CD14-positive monocyte (primary cell): ENCODE results near the gene FMO1. TPM values are rescaled to one million over a fixed set of nuclear protein-coding genes. Genes with fewer than 3 reads are reported as not detected.

Experiments
- DNase-seq, 3 donors: peaks; one replicate each; pipeline ENCODE4 v3.0.0-alpha.2; 2011 to 2022
- H2AFZ ChIP-seq: 2 replicates; pipeline ENCODE4 v1.6.0; 2012; ENCODE audit warnings: mild to moderate bottlenecking, low read depth, low read length, inconsistent platforms; ENCODE audit not compliant: insufficient read depth, poor library complexity, severe bottlenecking
- H3K27ac ChIP-seq, 2 donors: 1 replicate in 1 of 2; 2 replicates in 1 of 2; pipeline ENCODE4 v1.5.1; 2012 to 2013; ENCODE audit warnings: low read length in 2 of 2, control low read depth in 1 of 2, inconsistent platforms in 1 of 2, low read depth in 1 of 2, mild to moderate bottlenecking in 1 of 2
- H3K27me3 ChIP-seq, 2 donors: one replicate each; pipeline versions ENCODE4 v1.6.0 to v1.6.1; 2011 to 2013; ENCODE audit warnings: low read length in 2 of 2; ENCODE audit not compliant: control insufficient read depth in 2 of 2, insufficient read depth in 2 of 2
- H3K36me3 ChIP-seq, 2 donors: replicated peaks in 1 of 2; 1 replicate in 1 of 2; 2 replicates in 1 of 2; pipeline versions ENCODE4 v1.5.1 to v1.6.1; 2012 to 2013; ENCODE audit warnings: low read length in 2 of 2, control low read depth in 1 of 2, inconsistent platforms in 1 of 2, mild to moderate bottlenecking in 1 of 2; ENCODE audit not compliant: insufficient read depth in 2 of 2, control insufficient read depth in 1 of 2
- H3K4me1 ChIP-seq, 2 donors: 1 replicate in 1 of 2; 2 replicates in 1 of 2; pipeline versions ENCODE4 v1.5.1 to v1.6.1; 2012 to 2013; ENCODE audit warnings: low read length in 2 of 2, control low read depth in 1 of 2, inconsistent platforms in 1 of 2, mild to moderate bottlenecking in 1 of 2, moderate library complexity in 1 of 2; ENCODE audit not compliant: insufficient read depth in 2 of 2, control insufficient read depth in 1 of 2
- H3K4me2 ChIP-seq: replicated peaks from 2 replicates; pipeline ENCODE3; 2012; ENCODE audit warnings: low read length, moderate library complexity, mild to moderate bottlenecking; ENCODE audit not compliant: poor library complexity, severe bottlenecking; ENCODE audit errors: extremely low read depth
- H3K4me3 ChIP-seq, 3 experiments: fragments of 200-600 bp in 1 of 3; sonication (generic) in 1 of 3; replicated peaks in 1 of 3; 1 replicate in 2 of 3; 2 replicates in 1 of 3; pipeline ENCODE4 v1.5.1; 2011 to 2013; ENCODE audit warnings: low read length in 3 of 3, mild to moderate bottlenecking in 3 of 3, control low read depth in 2 of 3, low read depth in 2 of 3, inconsistent platforms in 1 of 3, moderate library complexity in 1 of 3
- H3K79me2 ChIP-seq: 2 replicates; pipeline ENCODE4 v1.6.0; 2012; ENCODE audit warnings: mild to moderate bottlenecking, control low read depth, inconsistent platforms, low read length, moderate library complexity; ENCODE audit not compliant: insufficient read depth
- H3K9ac ChIP-seq: 2 replicates; pipeline ENCODE4 v1.6.0; 2017; ENCODE audit warnings: low read length, mild to moderate bottlenecking; ENCODE audit not compliant: insufficient read depth, poor library complexity, severe bottlenecking
- H3K9me3 ChIP-seq, 2 donors: replicated peaks in 1 of 2; 1 replicate in 1 of 2; 2 replicates in 1 of 2; pipeline versions ENCODE4 v1.5.1 to v1.6.1; 2012 to 2013; ENCODE audit warnings: low read length in 2 of 2, control low read depth in 1 of 2; ENCODE audit not compliant: control insufficient read depth in 1 of 2, insufficient read depth in 1 of 2
- H4K20me1 ChIP-seq: 2 replicates; pipeline ENCODE4 v1.6.0; 2012; ENCODE audit warnings: mild to moderate bottlenecking, low read length, control low read depth, moderate library complexity; ENCODE audit not compliant: insufficient read depth
- H3K27ac Mint-ChIP-seq, 7 donors: one replicate each; pipeline ENCODE4 v1.8.0; 2020; ENCODE audit warnings: mild to moderate bottlenecking in 7 of 7, mixed read lengths in 7 of 7, moderate library complexity in 6 of 7, inconsistent platforms in 2 of 7
- H3K27me3 Mint-ChIP-seq, 3 donors: one replicate each; pipeline ENCODE4 v1.8.0; 2021 to 2022; ENCODE audit warnings: low read depth in 3 of 3, mild to moderate bottlenecking in 3 of 3, mixed read lengths in 3 of 3, moderate library complexity in 3 of 3, inconsistent platforms in 1 of 3
- H3K36me3 Mint-ChIP-seq, 2 donors: one replicate each; pipeline ENCODE4 v1.8.0; 2020; ENCODE audit warnings: mixed read lengths in 2 of 2, inconsistent platforms in 1 of 2, mild to moderate bottlenecking in 1 of 2
- H3K4me1 Mint-ChIP-seq: one replicate; pipeline ENCODE4 v1.8.0; 2020; ENCODE audit warnings: mild to moderate bottlenecking, mixed read lengths
- H3K4me3 Mint-ChIP-seq, 2 donors: one replicate each; pipeline ENCODE4 v1.8.0; 2020; ENCODE audit warnings: mild to moderate bottlenecking in 2 of 2, mixed read lengths in 2 of 2, moderate library complexity in 1 of 2
- H3K9me3 Mint-ChIP-seq, 7 donors: one replicate each; pipeline ENCODE4 v1.8.0; 2020 to 2022; ENCODE audit warnings: mixed read lengths in 7 of 7, mild to moderate bottlenecking in 6 of 7, moderate library complexity in 6 of 7, inconsistent platforms in 2 of 7
- WGBS: methylation state at CpG from one replicate; pipeline ENCODE4 v1.1.5; 2013; ENCODE audit warnings: missing lambda C conversion rate; ENCODE audit not compliant: insufficient coverage; 5-methylcytosine and 5-hydroxymethylcytosine counted together
- intact Hi-C, 2 donors: fragments of 100-400 bp; cut with micrococcal nuclease; formaldehyde crosslinking; loops; one replicate each; pipeline versions ENCODE4 v1.15.0 to v1.15.1; 2023
- polyA plus RNA-seq, 3 donors: library from polyadenylated mRNA; depleted of rRNA in 1 of 3; unstranded in 2 of 3; stranded (reverse) in 1 of 3; fragments of 300-500 nt in 2 of 3; fragments of >200 nt in 1 of 3; fragmentation: Illumina TruSeq in 2 of 3; gene quantifications; 1 replicate in 2 of 3; 2 replicates in 1 of 3; pipeline ENCODE4 v1.2.3, GENCODE V29; 2012 to 2021
- TF ChIP-seq, protein P1 (sequence below): fragments of 200-600 bp; IDR thresholded peaks from one replicate; pipeline ENCODE4 v1.8.0; 2022; ENCODE audit warnings: antibody characterized with exemption, mild to moderate bottlenecking

FMO1 gene
- polyA plus RNA-seq, 3 donors, result not detected

DNA sequence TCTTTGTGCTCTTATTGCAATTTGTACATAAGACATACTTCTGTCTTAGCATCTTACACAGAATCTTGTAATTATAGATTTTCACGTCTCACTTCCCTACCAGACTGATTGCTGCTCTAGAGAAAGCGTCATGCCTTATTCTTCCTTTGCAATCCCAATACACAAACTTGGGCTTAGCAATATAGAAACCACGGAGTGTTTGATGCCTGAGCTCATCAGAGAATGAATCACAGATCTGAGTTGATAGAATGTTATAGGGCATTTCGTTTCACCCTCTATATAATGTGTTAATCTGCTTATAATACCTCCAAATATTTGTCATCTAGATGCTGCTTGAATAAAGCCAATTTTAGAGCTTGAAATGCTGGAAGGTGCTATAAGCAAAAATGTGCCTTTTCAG, 6.6 kb downstream of the FMO1 start:
- H3K27me3 ChIP-seq, result peaks cover 4 to 25% of the 10 kb centered on the region in 2 donors
- TF ChIP-seq, protein P1, sequence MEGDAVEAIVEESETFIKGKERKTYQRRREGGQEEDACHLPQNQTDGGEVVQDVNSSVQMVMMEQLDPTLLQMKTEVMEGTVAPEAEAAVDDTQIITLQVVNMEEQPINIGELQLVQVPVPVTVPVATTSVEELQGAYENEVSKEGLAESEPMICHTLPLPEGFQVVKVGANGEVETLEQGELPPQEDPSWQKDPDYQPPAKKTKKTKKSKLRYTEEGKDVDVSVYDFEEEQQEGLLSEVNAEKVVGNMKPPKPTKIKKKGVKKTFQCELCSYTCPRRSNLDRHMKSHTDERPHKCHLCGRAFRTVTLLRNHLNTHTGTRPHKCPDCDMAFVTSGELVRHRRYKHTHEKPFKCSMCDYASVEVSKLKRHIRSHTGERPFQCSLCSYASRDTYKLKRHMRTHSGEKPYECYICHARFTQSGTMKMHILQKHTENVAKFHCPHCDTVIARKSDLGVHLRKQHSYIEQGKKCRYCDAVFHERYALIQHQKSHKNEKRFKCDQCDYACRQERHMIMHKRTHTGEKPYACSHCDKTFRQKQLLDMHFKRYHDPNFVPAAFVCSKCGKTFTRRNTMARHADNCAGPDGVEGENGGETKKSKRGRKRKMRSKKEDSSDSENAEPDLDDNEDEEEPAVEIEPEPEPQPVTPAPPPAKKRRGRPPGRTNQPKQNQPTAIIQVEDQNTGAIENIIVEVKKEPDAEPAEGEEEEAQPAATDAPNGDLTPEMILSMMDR, result no peak
- Mint-ChIP-seq H3K27me3 (peaks cover 17 to 28% (median 20%) of the 10 kb centered on the region in 3 donors), H3K36me3 (no peaks in the 10 kb centered on the region), H3K9me3 (peaks cover 0 to 3% (median 0%) of the 10 kb centered on the region in 7 donors), H3K4me1 (peaks cover 10% of the 10 kb centered on the region), H3K27ac (no peak overlapping the region), H3K4me3 (no peak overlapping the region)
- no peak overlapping the region for H2AFZ ChIP-seq
- WGBS, result no CpG with 5 or more reads among the region's 4 CpGs
- no peak for DNase-seq
- H3K9ac ChIP-seq, result no peak overlapping the region
- intact Hi-C loops, result no loop called here
- H4K20me1 ChIP-seq, result no peaks in the 10 kb centered on the region
- no peaks in the 10 kb centered on the region for H3K9me3 ChIP-seq
- H3K4me1 ChIP-seq, result peaks cover 7 to 8% of the 10 kb centered on the region in 2 donors
- H3K79me2 ChIP-seq, result no peaks in the 10 kb centered on the region
- H3K27ac ChIP-seq, result no peak overlapping the region
- no peak overlapping the region for H3K4me2 ChIP-seq
- no peaks in the 10 kb centered on the region for H3K36me3 ChIP-seq
- no peak overlapping the region for H3K4me3 ChIP-seq

DNA sequence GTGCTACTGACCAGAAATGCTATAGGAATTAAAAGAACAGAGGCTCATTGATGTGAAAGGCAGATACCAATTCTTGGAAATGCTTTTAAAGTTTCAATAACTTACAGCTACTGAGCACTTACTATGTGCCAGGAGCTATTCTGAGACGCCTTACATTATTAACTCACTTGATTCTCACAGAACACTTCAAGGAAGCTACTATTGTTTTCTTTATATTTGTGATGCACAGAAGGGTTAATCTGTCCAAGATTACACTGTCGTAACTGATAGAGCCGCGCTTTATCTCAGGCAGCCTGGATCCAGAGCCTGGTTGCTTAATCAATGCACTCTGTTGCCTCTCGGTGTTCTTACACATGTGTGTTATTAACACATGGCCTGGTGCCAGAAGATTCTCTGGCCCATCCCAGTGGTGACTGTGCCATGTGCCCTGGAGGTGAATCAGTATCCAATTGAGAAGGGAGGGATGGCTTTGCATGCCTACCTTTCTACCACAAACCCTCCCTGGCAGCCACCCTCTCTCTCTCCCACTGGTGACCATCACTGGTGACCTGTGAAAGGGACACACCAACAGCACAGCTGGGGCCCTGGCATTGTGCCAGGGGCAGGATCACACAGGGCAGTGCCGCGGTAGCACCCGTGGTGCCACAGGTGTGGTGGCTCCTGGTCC, 8.8 kb downstream of the FMO1 start:
- H4K20me1 ChIP-seq, result no peaks in the 10 kb centered on the region
- no peaks in the 10 kb centered on the region for H3K36me3 ChIP-seq
- DNase-seq, result no peak
- peaks cover 8 to 12% (median 9%) of the 10 kb centered on the region in 3 donors for H3K27me3 Mint-ChIP-seq
- H3K4me3 Mint-ChIP-seq, result no peak overlapping the region
- H2AFZ ChIP-seq, result no peak overlapping the region
- no peaks in the 10 kb centered on the region for H3K4me1 Mint-ChIP-seq
- no peak overlapping the region for H3K27ac ChIP-seq
- H3K27ac Mint-ChIP-seq, result peak overlapping the region in 1 of 7 donors; percentile 25
- H3K9ac ChIP-seq, result no peak overlapping the region
- no peaks in the 10 kb centered on the region for H3K79me2 ChIP-seq
- peaks cover 0 to 2% (median 0%) of the 10 kb centered on the region in 7 donors for H3K9me3 Mint-ChIP-seq
- no peaks in the 10 kb centered on the region for H3K4me1 ChIP-seq
- intact Hi-C loops, result no loop called here
- WGBS, result 88% methylated on average over 6 of the region's 8 CpGs
- H3K9me3 ChIP-seq, result no peaks in the 10 kb centered on the region
- no peaks in the 10 kb centered on the region for H3K36me3 Mint-ChIP-seq
- TF ChIP-seq, protein P1, result no peak
- peaks cover 2 to 6% of the 10 kb centered on the region in 2 donors for H3K27me3 ChIP-seq
- no peak overlapping the region for H3K4me3 ChIP-seq
- no peak overlapping the region for H3K4me2 ChIP-seq
